ENCODE results near the gene SUV39H2. TPM values are rescaled to one million over a fixed set of nuclear protein-coding genes. Genes with fewer than 3 reads are reported as not detected.

The SUV39H2 gene, protein sequence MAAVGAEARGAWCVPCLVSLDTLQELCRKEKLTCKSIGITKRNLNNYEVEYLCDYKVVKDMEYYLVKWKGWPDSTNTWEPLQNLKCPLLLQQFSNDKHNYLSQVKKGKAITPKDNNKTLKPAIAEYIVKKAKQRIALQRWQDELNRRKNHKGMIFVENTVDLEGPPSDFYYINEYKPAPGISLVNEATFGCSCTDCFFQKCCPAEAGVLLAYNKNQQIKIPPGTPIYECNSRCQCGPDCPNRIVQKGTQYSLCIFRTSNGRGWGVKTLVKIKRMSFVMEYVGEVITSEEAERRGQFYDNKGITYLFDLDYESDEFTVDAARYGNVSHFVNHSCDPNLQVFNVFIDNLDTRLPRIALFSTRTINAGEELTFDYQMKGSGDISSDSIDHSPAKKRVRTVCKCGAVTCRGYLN
- polyA plus RNA-seq (2013) = 23.7 and 26.0 TPM in 2 replicates

DNA sequence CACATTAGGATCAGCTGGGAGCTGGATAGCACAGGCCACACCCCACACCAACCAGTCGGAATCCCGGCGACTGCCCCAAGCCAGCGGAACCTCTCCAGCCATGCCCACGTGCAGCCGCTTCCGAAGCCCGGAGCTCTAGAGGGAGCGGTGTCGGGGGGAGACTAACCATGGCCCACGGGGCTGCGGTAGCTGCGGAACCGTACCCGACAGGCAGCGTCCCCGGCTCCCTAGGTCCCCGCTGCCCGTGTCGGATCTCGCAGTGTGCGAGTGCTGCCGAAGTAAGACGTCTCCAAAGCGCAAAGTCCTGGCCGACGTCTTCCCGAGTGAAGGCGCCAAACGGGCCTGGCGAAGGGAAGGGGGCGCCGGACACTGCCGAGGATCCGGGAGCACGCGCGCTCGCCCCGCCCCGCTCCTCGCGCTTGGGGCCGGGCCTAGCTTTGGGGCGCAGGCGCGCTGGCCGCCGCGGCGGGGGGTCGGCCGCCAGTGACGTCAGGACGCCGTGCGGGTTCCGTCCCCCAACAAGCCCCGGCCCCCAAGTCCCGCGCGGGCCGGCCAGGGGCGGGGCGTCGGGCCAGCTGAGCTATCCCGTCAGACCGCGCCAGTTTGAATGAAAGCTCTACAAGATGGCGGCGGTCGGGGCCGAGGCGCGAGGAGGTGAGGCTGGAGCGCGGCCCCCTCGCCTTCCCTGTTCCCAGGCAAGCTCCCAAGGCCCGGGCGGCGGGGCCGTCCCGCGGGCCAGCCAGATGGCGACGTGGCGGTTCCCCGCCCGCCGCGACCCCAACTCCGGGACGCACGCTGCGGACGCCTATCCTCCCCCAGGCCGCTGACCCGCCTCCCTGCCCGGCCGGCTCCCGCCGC lies at the start of gene SUV39H2:
TSS of gene SUV39H2 (plus strand) at position 601 of the 858 bp plus-strand sequence. CDS start at position 624, 23 bp downstream.
- H4K12ac ChIP-seq (ENCODE audit: low read depth, low read length) = peak within 1 kb of the TSS; percentile 94
- peaks cover 16% of the 10 kb centered on the region for H3K79me2 ChIP-seq (ENCODE audit: control insufficient read depth, insufficient read depth, low read length, poor library complexity)
- peak within 1 kb of the TSS; percentile 92 for H2AFZ ChIP-seq (ENCODE audit: insufficient read depth, low read length, poor library complexity)
- peak within 1 kb of the TSS; percentile 90 for H4K91ac ChIP-seq (ENCODE audit: low read depth, low read length)
- H2AK5ac ChIP-seq (ENCODE audit: low read length) = peak within 1 kb of the TSS; percentile 80
- peak within 1 kb of the TSS; percentile 91 for H2BK5ac ChIP-seq (ENCODE audit: low read depth, low read length, poor library complexity)
- peak within 1 kb of the TSS; percentile 94 for H3K27ac ChIP-seq (ENCODE audit: low read depth, low read length)
- peak within 1 kb of the TSS; percentile 97 for H3K14ac ChIP-seq (ENCODE audit: low read length)
- H3K4ac ChIP-seq (ENCODE audit: low read depth, low read length) = peak within 1 kb of the TSS; percentile 96
- H3K9me3 ChIP-seq (ENCODE audit: insufficient read depth, low read depth, low read length) = peaks cover 2% of the 10 kb centered on the region
- H4K8ac ChIP-seq (ENCODE audit: low read depth, low read length) = peak within 1 kb of the TSS; percentile 92
- peak within 1 kb of the TSS; percentile 43 for H2BK12ac ChIP-seq (ENCODE audit: low read length)
- peak within 1 kb of the TSS; percentile 96 for H3K9ac ChIP-seq (ENCODE audit: low read length)
- peaks cover 5 to 10% of the 10 kb centered on the region in 2 experiments for H3K4me1 ChIP-seq (ENCODE audit: control insufficient read depth in 1 of 2, insufficient read depth in 2 of 2, low read length in 2 of 2)
- peak within 1 kb of the TSS; percentile 97 for H3K18ac ChIP-seq (ENCODE audit: low read length)
- H3K27me3 ChIP-seq (ENCODE audit: insufficient read depth, low read length) = no peaks in the 10 kb centered on the region
- peaks cover 13% of the 10 kb centered on the region for H3K79me1 ChIP-seq (ENCODE audit: low read length)
- peak within 1 kb of the TSS; percentile 92 for H2BK120ac ChIP-seq (ENCODE audit: insufficient read depth, low read length, poor library complexity)
- peak; percentile 90 for DNase-seq
- H3K4me2 ChIP-seq (ENCODE audit: low read length) = peak within 1 kb of the TSS; percentile 89
- H3K36me3 ChIP-seq (ENCODE audit: control insufficient read depth in 1 of 2, insufficient read depth in 2 of 2, low read length in 2 of 2) = peaks cover 0 to 1% of the 10 kb centered on the region in 2 experiments
- no peak within 1 kb of the TSS for H3K23ac ChIP-seq (ENCODE audit: low read length)
- peak within 1 kb of the TSS; percentile 94 for H3K4me3 ChIP-seq (ENCODE audit: low read depth, low read length)
- no CpG with 5 or more reads among the region's 102 CpGs for WGBS (ENCODE audit: extremely low coverage, insufficient coverage, insufficient read length)

DNA sequence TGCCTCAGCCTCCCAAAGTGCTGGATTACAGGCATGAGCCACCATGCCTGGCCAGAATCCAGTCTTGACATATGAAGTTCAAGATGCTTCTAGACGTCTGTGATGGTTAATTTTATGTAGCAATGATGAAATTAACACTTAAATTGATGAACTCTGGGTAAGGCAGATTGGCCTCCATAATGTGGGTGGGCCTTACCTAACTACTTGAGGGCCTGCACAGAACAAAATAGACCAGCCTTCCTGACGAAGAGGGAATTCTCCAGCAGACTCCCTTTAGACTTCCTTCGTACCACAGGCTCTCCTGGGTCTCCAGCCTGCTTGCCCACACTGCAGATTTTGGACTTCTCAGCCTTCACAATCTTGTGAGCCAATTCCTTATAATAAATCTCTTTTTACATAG lies 45.6 kb upstream of the SUV39H2 start:
- Histone ChIP-seq H2BK5ac (ENCODE audit: low read depth, low read length, poor library complexity) (no peak overlapping the region), H3K4ac (ENCODE audit: low read depth, low read length) (no peak overlapping the region), H3K9me3 (ENCODE audit: insufficient read depth, low read depth, low read length) (no peaks in the 10 kb centered on the region), H3K23ac (ENCODE audit: low read length) (no peak overlapping the region), H2AFZ (ENCODE audit: insufficient read depth, low read length, poor library complexity) (no peak overlapping the region), H3K18ac (ENCODE audit: low read length) (no peak overlapping the region), H2BK12ac (ENCODE audit: low read length) (no peak overlapping the region), H2BK120ac (ENCODE audit: insufficient read depth, low read length, poor library complexity) (no peak overlapping the region), H3K14ac (ENCODE audit: low read length) (no peak overlapping the region), H4K8ac (ENCODE audit: low read depth, low read length) (no peak overlapping the region), H4K12ac (ENCODE audit: low read depth, low read length) (no peak overlapping the region), H3K4me3 (ENCODE audit: low read depth, low read length) (no peak overlapping the region), H3K27ac (ENCODE audit: low read depth, low read length) (no peak overlapping the region), H3K36me3 (ENCODE audit: control insufficient read depth in 1 of 2, insufficient read depth in 2 of 2, low read length in 2 of 2) (no peaks in the 10 kb centered on the region), H3K79me2 (ENCODE audit: control insufficient read depth, insufficient read depth, low read length, poor library complexity) (peaks cover 5% of the 10 kb centered on the region), H4K91ac (ENCODE audit: low read depth, low read length) (no peak overlapping the region), H3K27me3 (ENCODE audit: insufficient read depth, low read length) (no peaks in the 10 kb centered on the region), H3K9ac (ENCODE audit: low read length) (no peak overlapping the region), H3K4me1 (ENCODE audit: control insufficient read depth in 1 of 2, insufficient read depth in 2 of 2, low read length in 2 of 2) (peaks cover 3% of the 10 kb centered on the region in 2 experiments), H2AK5ac (ENCODE audit: low read length) (no peak overlapping the region), H3K4me2 (ENCODE audit: low read length) (no peak overlapping the region), H3K79me1 (ENCODE audit: low read length) (peaks cover 5% of the 10 kb centered on the region)
- WGBS (ENCODE audit: extremely low coverage, insufficient coverage, insufficient read length) = no CpG with 5 or more reads among the region's 3 CpGs
- DNase-seq = no peak

- H4K91ac ChIP-seq (ENCODE audit: low read depth, low read length) = no peak overlapping the region
- peaks cover 15% of the 10 kb centered on the region for H3K79me2 ChIP-seq (ENCODE audit: control insufficient read depth, insufficient read depth, low read length, poor library complexity)
- H3K4ac ChIP-seq (ENCODE audit: low read depth, low read length) = no peak overlapping the region
- no peak overlapping the region for H3K18ac ChIP-seq (ENCODE audit: low read length)
- no peak overlapping the region for H3K27ac ChIP-seq (ENCODE audit: low read depth, low read length)
- no CpG with 5 or more reads among the region's 2 CpGs for WGBS (ENCODE audit: extremely low coverage, insufficient coverage, insufficient read length)
- H3K27me3 ChIP-seq (ENCODE audit: insufficient read depth, low read length) = no peaks in the 10 kb centered on the region
- no peak overlapping the region for H3K9ac ChIP-seq (ENCODE audit: low read length)
- no peak overlapping the region for H3K14ac ChIP-seq (ENCODE audit: low read length)
- no peaks in the 10 kb centered on the region for H3K36me3 ChIP-seq (ENCODE audit: control insufficient read depth in 1 of 2, insufficient read depth in 2 of 2, low read length in 2 of 2)
- no peak overlapping the region for H2BK12ac ChIP-seq (ENCODE audit: low read length)
- H3K9me3 ChIP-seq (ENCODE audit: insufficient read depth, low read depth, low read length) = peaks cover 2% of the 10 kb centered on the region
- no peak overlapping the region for H4K12ac ChIP-seq (ENCODE audit: low read depth, low read length)
- H3K4me1 ChIP-seq (ENCODE audit: control insufficient read depth in 1 of 2, insufficient read depth in 2 of 2, low read length in 2 of 2) = peaks cover 3% of the 10 kb centered on the region in 2 experiments
- H2BK120ac ChIP-seq (ENCODE audit: insufficient read depth, low read length, poor library complexity) = no peak overlapping the region
- H2AFZ ChIP-seq (ENCODE audit: insufficient read depth, low read length, poor library complexity) = no peak overlapping the region
- no peak overlapping the region for H4K8ac ChIP-seq (ENCODE audit: low read depth, low read length)
- no peak for DNase-seq
- no peak overlapping the region for H3K4me2 ChIP-seq (ENCODE audit: low read length)
- peaks cover 14% of the 10 kb centered on the region for H3K79me1 ChIP-seq (ENCODE audit: low read length)
- H2AK5ac ChIP-seq (ENCODE audit: low read length) = no peak overlapping the region
- H3K4me3 ChIP-seq (ENCODE audit: low read depth, low read length) = no peak overlapping the region
- no peak overlapping the region for H3K23ac ChIP-seq (ENCODE audit: low read length)
- H2BK5ac ChIP-seq (ENCODE audit: low read depth, low read length, poor library complexity) = no peak overlapping the region
Observed at GRCh38 chr10:14836208-14836607, 42.5 kb upstream of the SUV39H2 start.

- peak overlapping the region; percentile 37 for H3K4ac ChIP-seq (ENCODE audit: low read depth, low read length)
- peak overlapping the region; percentile 85 for H3K4me3 ChIP-seq (ENCODE audit: low read depth, low read length)
- H3K27me3 ChIP-seq (ENCODE audit: insufficient read depth, low read length) = no peaks in the 10 kb centered on the region
- H2BK12ac ChIP-seq (ENCODE audit: low read length) = no peak overlapping the region
- H3K9me3 ChIP-seq (ENCODE audit: insufficient read depth, low read depth, low read length) = peaks cover 2% of the 10 kb centered on the region
- peak overlapping the region; percentile 78 for H3K9ac ChIP-seq (ENCODE audit: low read length)
- H4K91ac ChIP-seq (ENCODE audit: low read depth, low read length) = peak overlapping the region; percentile 82
- WGBS (ENCODE audit: extremely low coverage, insufficient coverage, insufficient read length) = no CpG with 5 or more reads among the region's 14 CpGs
- peaks cover 7% of the 10 kb centered on the region in 2 experiments for H3K36me3 ChIP-seq (ENCODE audit: control insufficient read depth in 1 of 2, insufficient read depth in 2 of 2, low read length in 2 of 2)
- H2AK5ac ChIP-seq (ENCODE audit: low read length) = no peak overlapping the region
- no peak for DNase-seq
- H3K79me1 ChIP-seq (ENCODE audit: low read length) = peaks cover 14% of the 10 kb centered on the region
- peak overlapping the region; percentile 83 for H3K27ac ChIP-seq (ENCODE audit: low read depth, low read length)
- H3K23ac ChIP-seq (ENCODE audit: low read length) = no peak overlapping the region
- H2BK120ac ChIP-seq (ENCODE audit: insufficient read depth, low read length, poor library complexity) = peak overlapping the region; percentile 61
- H2AFZ ChIP-seq (ENCODE audit: insufficient read depth, low read length, poor library complexity) = peak overlapping the region; percentile 92
- peaks cover 3% of the 10 kb centered on the region in 2 experiments for H3K4me1 ChIP-seq (ENCODE audit: control insufficient read depth in 1 of 2, insufficient read depth in 2 of 2, low read length in 2 of 2)
- peak overlapping the region; percentile 59 for H4K12ac ChIP-seq (ENCODE audit: low read depth, low read length)
- H3K14ac ChIP-seq (ENCODE audit: low read length) = peak overlapping the region; percentile 87
- peak overlapping the region; percentile 73 for H3K18ac ChIP-seq (ENCODE audit: low read length)
- H3K79me2 ChIP-seq (ENCODE audit: control insufficient read depth, insufficient read depth, low read length, poor library complexity) = peaks cover 15% of the 10 kb centered on the region
- peak overlapping the region; percentile 88 for H4K8ac ChIP-seq (ENCODE audit: low read depth, low read length)
- peak overlapping the region; percentile 87 for H3K4me2 ChIP-seq (ENCODE audit: low read length)
- H2BK5ac ChIP-seq (ENCODE audit: low read depth, low read length, poor library complexity) = peak overlapping the region; percentile 90
Observed at GRCh38 chr10:14837003-14837756, 41.5 kb upstream of the SUV39H2 start.
